KOPT-K1 (cell line): ENCODE data around the gene DYSF.

Experiments
- H3K27ac ChIP-seq: fragments of 200-600 bp; sonication (generic); 2 replicates; pipeline ENCODE4 v1.5.1; 2016; ENCODE audit warnings: antibody characterized with exemption, mild to moderate bottlenecking, low read depth, low read length; ENCODE audit not compliant: poor library complexity, severe bottlenecking
- H3K36me3 ChIP-seq: fragments of 200-600 bp; sonication (generic); 2 replicates; pipeline ENCODE4 v1.5.1; 2017; ENCODE audit warnings: antibody characterized with exemption, mild to moderate bottlenecking, low read length, moderate library complexity; ENCODE audit not compliant: insufficient read depth
- H3K9me3 ChIP-seq: fragments of 200-600 bp; sonication (generic); 2 replicates; pipeline ENCODE4 v1.5.1; 2017; ENCODE audit warnings: antibody characterized with exemption, low read length, mild to moderate bottlenecking; ENCODE audit not compliant: insufficient read depth, poor library complexity, severe bottlenecking

The DYSF gene

DNA sequence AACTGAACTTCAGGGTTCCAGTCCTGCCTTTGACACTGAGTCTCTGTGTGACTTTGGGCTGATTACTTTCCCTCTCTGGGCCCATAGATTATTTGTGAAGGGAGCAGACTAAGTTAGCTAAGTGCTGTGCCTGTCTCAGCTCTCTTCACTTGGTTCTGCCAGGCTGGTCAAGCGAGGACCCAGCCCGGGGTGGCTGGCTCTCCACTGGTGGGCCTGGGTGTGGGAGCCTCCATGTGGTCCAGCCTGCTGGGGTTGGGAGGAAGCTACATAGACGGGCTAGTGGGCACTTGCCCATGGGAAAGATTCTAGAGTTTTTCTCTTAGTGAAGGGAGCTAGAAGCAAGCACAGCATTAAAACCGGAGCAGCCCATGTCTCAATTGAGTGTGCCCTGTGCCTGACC lies 59.0 kb downstream of the DYSF start:
- Histone ChIP-seq H3K36me3 (no peaks in the 10 kb centered on the region), H3K9me3 (no peaks in the 10 kb centered on the region), H3K27ac (no peak overlapping the region)

DNA sequence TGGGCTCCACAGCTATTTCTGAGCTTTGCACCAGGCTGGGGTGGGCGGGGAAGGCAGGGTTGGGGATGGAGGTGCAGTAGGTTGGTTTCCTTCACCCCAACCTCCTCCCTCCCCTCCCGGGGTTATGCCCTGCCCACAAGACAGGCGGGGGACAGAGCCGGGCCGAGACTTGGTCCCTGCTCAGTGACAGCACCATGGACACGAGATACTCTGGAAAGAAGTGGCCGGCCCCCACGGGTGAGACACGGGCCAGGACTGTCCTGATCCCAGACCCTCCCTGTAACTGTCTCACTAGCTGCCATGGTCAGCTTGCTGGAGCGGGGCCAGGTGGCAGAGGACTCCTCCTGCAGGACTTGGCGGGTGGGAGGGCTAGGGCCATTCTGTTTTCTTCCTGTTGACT lies 59.7 kb downstream of the DYSF start:
- H3K9me3 ChIP-seq = no peaks in the 10 kb centered on the region
- H3K27ac ChIP-seq = no peak overlapping the region
- no peaks in the 10 kb centered on the region for H3K36me3 ChIP-seq

DNA sequence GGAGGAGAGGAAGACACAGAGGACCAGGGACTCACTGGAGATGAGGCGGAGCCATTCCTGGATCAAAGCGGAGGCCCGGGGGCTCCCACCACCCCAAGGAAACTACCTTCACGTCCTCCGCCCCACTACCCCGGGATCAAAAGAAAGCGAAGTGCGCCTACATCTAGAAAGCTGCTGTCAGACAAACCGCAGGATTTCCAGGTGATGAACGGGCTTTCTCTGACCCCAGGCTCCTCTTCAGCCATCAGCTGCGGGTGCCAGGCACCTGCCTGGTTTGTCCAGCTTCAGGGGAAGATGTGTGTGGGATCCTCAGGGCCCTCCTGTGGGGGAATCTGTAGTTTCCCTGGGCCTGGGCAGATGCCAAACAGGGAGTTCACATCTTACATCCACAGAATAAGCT lies 60.4 kb downstream of the DYSF start:
- Histone ChIP-seq H3K36me3 (no peaks in the 10 kb centered on the region), H3K27ac (no peak overlapping the region), H3K9me3 (no peaks in the 10 kb centered on the region)

DNA sequence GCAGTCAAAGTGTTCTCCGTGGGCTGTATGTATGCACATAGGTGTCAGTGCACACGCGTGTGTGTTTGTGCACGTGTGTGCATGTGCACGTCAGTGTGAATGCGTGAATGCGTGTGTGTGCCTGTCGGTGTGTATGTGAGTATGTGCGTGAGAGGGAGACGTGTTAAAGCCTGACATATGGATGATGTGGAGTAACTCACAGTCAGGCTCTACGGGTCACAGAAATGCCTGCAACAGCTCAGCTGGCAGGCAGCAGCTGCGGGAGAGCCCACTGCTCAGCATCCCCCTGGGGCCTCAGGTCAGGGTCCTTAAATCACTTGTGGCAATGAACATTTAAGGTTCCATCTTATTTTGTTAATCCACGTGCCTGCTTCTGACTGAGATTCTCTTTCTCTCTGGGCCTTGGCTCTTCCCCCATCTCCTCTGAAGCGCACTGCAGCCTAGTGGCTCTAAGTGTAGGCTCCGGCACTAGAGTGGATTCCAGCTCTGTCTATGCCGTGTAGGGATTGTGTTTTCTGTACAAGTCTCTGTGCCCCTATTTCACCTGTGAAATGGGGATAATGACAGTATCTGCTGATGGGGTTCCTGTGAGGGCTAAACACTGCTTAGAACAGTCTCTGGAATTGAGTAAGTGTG lies 63.0 kb downstream of the DYSF start:
- no peaks in the 10 kb centered on the region for H3K36me3 ChIP-seq
- H3K27ac ChIP-seq = no peak overlapping the region
- no peaks in the 10 kb centered on the region for H3K9me3 ChIP-seq

DNA sequence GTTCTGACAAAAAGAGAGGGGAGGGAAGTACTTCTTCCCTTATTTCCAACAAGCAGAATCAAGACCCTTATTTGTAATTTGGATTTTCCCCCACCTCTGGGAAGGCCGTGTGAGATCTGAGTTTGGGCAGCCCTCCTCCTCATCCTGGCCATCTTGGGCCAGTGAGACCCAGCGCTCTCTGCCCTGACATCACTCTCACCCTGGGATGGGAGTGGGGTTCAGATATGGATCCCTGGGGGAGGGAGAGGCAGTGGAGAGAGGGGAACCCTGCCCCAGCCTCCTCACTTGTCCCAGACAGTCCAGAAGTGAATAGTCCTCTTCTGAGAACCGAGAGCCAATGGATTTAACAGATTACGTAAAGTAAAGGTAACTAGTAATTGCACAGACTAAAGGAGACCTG lies 64.5 kb downstream of the DYSF start:
- H3K9me3 ChIP-seq = no peaks in the 10 kb centered on the region
- H3K36me3 ChIP-seq = no peaks in the 10 kb centered on the region
- H3K27ac ChIP-seq = no peak overlapping the region

DNA sequence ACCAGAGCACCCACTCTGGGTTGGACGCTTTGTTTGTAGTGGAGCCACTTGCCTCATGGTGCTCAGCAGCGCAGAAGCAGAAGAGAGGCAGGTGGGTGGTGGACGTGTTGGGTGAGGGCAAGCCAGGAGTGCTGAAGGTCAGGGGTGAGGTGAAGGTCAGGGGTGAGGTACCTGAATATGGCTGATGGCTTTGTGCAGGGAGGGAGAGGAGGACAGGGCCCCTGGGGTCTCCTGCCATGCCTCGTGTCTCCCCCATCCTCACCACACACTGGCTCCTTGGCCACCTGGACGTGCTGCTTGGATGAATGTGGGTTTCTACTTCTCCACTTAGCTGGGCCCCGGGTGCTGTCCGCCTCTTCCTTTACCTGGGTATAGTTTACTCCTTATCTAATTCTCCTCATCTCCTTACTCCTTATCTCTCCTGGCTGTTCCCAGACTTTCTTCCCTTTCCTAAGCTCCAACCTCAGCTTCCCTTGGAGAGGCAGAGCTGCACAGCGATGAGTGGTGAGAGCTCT lies 68.1 kb downstream of the DYSF start:
- Histone ChIP-seq H3K36me3 (no peaks in the 10 kb centered on the region), H3K27ac (no peak overlapping the region), H3K9me3 (no peaks in the 10 kb centered on the region)

DNA sequence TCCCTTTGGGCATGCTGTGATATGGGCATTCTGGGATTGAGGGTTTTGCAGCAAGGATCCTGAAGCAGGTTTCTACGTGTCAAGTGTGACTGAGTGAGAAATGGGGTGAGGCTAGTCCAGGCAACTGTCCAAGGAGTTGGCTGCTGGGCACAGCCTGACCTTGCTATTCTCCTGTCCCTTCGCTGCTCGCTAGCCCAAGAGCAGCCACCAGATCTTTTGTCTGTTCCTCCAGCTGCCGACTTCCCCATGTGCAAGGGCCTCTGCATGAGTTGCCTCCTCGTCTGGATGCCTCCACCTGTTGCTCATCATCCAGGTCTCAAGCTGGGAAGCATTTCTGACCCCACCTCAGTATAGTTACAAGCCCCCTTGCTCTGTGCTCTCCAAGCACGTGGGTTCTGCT lies 71.1 kb downstream of the DYSF start:
- no peaks in the 10 kb centered on the region for H3K9me3 ChIP-seq
- H3K27ac ChIP-seq = no peak overlapping the region
- H3K36me3 ChIP-seq = no peaks in the 10 kb centered on the region

DNA sequence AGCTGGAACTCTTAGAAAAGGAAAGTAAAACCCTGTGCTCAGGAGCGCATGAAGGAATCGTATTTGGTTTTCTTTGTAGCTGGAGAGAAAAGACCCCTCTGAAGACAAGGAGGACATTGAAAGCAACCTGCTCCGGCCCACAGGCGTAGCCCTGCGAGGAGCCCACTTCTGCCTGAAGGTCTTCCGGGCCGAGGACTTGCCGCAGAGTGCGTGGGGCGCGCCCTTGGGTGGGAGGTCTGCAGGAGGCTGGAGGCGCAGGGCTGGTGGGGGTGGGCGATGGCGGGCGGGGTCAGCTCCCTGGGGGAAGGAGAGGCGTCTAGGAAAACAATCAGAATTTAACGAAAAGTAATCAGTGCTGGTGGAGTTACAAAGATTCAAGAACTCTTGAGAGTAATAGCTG lies 72.8 kb downstream of the DYSF start:
- H3K36me3 ChIP-seq = no peaks in the 10 kb centered on the region
- H3K9me3 ChIP-seq = no peaks in the 10 kb centered on the region
- H3K27ac ChIP-seq = no peak overlapping the region

DNA sequence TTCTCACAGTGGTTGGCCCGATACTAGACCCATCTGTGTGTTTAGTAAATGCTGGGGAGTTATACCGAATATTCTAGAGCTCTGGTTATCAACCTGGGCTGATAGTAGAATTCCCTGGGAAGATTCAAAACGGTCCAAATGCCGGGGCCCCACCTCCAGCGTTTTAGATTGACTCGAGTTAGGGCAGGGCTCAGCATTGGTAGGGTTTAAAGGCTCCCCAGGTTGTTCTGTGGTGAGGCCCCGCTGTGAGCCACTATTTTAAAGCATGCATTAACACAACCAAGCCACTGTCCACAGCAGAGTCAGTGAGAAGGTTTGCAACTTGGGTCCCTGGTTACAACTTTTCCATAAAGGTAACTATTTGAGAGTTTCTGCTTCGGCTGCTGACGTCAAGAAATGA lies 73.6 kb downstream of the DYSF start:
- Histone ChIP-seq H3K9me3 (no peaks in the 10 kb centered on the region), H3K36me3 (no peaks in the 10 kb centered on the region), H3K27ac (no peak overlapping the region)

DNA sequence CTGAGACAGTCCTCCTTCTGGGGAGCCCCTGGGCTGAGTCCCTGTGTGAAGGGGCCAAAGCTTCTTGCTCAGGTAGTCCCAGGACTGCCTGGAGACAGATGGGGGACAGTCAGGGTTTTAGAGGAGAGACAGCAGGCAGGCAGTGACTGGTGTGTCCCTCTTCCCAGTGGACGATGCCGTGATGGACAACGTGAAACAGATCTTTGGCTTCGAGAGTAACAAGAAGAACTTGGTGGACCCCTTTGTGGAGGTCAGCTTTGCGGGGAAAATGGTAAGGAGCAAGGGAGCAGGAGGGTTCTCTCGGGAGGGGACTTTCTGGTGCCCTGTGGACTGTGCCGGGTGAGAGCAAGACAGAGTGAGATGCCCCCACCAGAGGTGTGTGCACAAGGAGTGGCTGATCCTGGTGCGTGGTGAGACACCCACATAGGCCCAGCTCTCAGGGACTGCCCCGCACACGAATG lies 74.8 kb downstream of the DYSF start:
- Histone ChIP-seq H3K27ac (no peak overlapping the region), H3K9me3 (no peaks in the 10 kb centered on the region), H3K36me3 (no peaks in the 10 kb centered on the region)

DNA sequence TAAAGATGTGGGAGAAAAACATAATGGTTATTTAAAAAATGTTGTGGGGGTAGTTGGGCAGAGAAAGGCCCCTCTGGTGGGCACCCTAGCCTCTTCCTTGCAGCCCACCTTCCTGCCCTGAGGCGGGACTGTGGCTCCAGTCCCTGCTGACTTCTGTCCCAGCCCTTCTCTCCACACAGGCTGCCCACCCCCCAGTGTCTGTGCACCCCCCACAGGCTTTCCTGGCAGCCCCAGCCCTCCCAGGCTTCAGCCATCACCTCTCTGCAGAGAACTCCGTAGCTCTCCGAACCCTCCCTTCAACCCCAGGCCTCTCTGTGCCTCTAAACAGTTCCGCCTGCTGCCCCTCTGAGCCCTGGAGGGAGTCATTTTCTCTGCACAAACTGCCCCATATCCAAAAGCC lies 75.4 kb downstream of the DYSF start:
- Histone ChIP-seq H3K36me3 (no peaks in the 10 kb centered on the region), H3K27ac (no peak overlapping the region), H3K9me3 (no peaks in the 10 kb centered on the region)

DNA sequence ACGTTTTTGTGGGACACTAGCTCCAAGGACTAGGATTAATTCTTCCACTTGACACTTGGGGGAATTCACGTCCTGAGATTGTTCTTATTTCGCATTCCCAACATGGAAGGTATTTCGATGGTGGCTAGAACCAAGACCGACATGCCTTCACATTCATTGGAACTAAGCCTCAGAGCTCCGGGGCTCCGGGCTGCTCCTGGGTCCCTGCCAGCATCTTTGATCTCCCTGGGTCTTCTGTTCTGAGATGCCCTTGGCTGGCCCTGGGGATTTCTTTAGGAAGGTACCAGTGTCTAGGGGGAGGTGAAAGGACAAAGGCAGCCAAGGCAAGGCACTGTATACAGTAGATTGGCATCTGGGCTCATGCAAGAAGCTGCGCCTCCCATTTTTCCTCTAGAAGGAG lies 76.8 kb downstream of the DYSF start:
- Histone ChIP-seq H3K9me3 (no peaks in the 10 kb centered on the region), H3K36me3 (no peaks in the 10 kb centered on the region), H3K27ac (no peak overlapping the region)

DNA sequence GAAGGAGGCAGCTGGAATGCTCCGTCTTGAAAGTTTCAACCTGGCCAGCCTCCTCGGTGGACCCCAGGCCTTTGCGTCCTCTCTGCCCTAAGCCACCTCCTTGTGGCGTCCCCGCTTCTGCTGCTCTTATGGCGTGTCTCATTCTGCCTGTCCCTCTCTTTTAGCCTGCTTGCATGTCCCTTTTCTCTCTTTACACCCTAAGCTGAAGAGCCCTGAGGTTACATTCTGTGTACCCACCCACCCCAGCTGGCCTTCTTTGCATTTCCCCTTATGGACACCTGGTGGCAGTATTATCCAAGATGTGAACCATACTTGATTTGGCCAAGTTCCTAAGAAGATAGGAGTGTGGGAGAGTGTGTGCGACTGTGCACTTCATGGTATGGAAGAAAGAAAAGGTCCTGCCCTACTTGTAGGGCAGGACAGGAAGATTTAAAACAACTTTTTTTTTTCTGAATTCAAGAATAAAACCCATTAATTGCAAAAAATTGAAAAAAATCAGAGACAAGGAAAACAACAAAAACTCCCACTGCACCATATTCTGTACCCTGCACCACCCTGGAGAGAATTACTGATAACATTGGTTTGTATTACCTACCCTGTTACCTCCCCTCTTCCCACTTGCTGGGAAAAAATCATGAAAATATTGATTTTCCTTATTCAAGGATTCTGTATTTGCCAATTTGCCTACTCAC lies 77.4 kb downstream of the DYSF start:
- Histone ChIP-seq H3K36me3 (no peaks in the 10 kb centered on the region), H3K9me3 (no peaks in the 10 kb centered on the region), H3K27ac (no peak overlapping the region)

DNA sequence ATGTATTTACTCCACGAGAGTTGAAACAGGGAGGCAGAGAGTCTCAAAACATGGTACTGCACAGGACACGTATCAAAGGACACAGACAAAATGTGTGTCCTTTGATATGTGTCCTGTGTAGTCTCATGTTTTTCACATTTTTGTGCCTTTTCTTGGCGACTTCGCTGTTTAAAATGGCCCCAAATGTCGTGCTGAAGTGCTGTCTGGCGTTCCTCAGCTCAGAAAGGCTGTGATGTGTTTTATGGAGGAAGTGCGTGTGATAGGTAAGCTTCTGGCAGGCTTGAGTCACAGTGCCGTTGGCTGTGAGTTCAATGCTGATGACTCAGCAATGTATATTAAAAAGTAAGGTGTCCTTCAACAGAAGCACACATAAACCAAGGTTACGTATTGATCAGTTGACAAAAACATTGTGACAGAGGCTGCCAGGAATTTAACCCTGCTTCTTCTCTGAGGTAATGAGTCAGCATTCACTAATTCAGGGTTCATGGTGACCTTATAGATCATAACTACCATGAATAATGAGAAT lies 78.2 kb downstream of the DYSF start:
- no peaks in the 10 kb centered on the region for H3K36me3 ChIP-seq
- H3K9me3 ChIP-seq = no peaks in the 10 kb centered on the region
- H3K27ac ChIP-seq = no peak overlapping the region

DNA sequence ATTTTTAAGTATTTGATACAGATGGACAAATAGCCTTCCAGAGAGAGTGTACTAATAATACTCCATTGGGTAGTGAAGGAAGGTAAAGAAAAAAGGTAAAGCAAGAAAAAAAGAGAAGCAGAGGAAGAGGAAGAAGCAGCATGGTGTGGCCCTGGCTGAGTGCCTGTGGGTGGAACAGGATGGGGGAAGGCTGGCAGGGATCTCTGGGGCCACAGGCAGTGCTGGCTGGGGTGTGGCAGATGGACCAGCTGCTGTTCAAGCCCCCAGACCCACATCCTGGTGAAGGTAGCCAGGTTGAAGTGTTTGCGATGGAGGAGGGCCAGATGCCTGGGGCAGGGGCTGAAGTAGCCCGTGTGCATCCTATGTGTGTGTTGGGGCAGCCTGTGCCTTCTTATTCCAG lies 79.0 kb downstream of the DYSF start:
- H3K27ac ChIP-seq = no peak overlapping the region
- H3K36me3 ChIP-seq = no peaks in the 10 kb centered on the region
- H3K9me3 ChIP-seq = no peaks in the 10 kb centered on the region

DNA sequence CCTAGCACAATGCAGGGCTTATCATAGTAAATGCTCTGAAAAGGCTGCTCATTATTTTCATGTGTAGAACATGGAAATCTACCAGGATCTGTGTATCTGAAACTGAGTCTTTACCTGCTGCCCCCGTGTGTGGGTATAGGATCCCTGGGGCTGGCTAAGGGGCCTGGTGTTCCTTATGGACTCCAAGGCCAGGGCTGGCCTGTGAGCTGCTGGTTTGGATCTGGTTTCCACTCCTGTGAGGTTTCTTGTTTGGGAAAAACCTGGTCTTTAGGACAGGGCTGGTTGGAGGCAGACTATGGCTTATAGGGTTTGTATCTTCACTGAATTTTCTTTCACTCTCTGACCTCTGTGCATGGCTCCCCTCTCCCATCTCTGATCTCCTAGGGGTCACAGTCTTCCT lies 80.8 kb downstream of the DYSF start:
- H3K27ac ChIP-seq = no peak overlapping the region

More for the DNA sequence above, 80.8 kb downstream of the DYSF start:
- H3K36me3 ChIP-seq = no peaks in the 10 kb centered on the region
- H3K9me3 ChIP-seq = no peaks in the 10 kb centered on the region
